ENCODE measurements around the gene KLHL22.
"Not testable (repeated sequence)": the region's sequence is repeated elsewhere in the genome, so short reads cannot be mapped to it uniquely, and the experiment has no call there.

Gene KLHL22

DNA sequence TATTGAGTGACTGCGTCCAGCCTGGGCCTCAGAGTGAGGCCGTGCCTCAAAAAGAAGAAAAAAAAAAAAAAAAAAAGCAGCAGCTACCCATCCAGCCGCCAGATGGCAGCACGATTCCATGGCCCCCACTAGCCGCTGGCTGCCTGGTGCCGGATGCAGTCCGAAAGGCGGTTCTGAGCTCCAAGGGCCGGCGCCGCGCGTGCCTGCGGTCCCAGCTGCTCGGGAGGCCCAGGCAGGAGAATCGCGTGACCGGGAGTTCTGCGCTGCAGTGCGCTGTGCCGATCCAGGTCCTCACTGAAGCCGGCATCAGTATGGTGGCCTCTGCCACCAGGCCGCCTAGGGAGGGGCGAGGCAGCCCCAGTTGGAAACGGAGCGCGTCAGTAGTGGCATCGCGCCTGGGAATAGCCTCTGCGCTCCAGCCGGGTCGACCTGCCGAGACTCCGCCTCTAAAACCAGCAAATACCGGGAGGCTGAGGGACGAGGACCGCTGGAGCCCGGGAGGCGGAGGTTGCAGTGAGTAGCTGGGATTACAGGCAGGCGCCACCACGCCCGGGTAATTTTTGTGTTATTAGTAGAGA, 77.3 kb downstream of the KLHL22 start:
- peak; percentile 62 for ATAC-seq
- TF ChIP-seq, protein P1, sequence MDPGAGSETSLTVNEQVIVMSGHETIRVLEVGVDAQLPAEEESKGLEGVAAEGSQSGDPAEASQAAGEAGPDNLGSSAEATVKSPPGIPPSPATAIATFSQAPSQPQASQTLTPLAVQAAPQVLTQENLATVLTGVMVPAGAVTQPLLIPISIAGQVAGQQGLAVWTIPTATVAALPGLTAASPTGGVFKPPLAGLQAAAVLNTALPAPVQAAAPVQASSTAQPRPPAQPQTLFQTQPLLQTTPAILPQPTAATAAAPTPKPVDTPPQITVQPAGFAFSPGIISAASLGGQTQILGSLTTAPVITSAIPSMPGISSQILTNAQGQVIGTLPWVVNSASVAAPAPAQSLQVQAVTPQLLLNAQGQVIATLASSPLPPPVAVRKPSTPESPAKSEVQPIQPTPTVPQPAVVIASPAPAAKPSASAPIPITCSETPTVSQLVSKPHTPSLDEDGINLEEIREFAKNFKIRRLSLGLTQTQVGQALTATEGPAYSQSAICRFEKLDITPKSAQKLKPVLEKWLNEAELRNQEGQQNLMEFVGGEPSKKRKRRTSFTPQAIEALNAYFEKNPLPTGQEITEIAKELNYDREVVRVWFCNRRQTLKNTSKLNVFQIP (CRISPR knock-in tag; IDR thresholded peaks at IDR 0.05; ENCODE audit: borderline replicate concordance, low read depth), result no peak
- TF ChIP-seq PPARA (CRISPR knock-in tag; IDR thresholded peaks at IDR 0.05; ENCODE audit: borderline replicate concordance), result 0 out of 2 replicates have a peak, but pooled peaks have one; percentile 58

DNA sequence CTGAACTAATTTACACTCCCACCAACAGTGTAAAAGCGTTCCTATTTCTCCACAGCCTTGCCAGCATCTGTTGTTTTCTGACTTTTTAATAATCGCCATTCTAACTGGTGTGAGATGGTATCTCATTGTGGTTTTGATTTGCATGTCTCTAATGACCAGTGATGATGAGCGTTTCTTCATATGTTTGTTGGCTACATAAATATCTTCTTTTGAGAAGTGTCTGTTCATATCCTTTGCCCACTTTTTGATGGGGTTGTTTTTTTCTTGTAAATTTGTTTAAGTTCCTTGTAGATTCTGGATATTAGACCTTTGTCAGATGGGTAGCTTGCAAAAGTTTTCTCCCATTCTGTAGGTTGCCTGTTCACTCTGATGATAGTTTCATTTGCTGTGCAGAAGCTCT, 79.9 kb downstream of the KLHL22 start:
- not testable (repeated sequence) for ATAC-seq

DNA sequence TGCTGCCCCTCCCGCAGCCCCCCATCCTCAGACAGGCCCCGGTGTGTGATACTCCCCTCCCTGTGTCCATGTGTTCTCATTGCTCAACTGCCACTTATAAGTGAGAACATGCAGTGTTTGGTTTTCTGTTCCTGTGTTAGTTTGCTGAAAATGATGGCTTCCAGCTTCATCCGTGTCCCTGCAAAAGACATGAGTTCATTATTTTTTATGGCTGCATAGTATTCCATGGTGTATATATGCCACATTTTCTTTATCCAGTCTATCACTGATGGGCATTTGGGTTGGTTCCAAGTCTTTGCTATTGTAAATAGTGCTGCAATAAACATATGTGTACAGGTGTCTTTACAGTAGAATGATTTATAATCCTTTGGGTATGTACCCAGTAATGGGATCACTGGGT, 80.4 kb downstream of the KLHL22 start:
- ATAC-seq, result not testable (repeated sequence)

DNA sequence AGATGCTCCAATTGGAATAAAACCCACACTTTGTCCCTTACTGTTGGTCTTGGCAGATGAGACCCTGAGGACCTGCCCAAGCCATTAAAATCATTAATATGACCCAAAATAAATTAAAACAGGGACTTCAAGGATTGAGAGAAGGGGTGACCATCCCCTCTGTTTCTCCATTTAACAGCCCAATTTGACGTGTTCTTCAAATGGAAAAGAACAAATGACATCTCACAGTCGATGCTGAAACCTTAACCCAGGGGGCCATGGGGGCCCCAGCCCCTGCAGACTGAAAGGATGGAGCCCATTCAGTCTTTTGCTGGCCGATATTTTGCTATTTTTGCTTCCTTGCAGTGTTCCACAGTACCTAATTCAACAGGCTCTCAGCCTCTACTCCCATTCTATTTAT, 81.1 kb downstream of the KLHL22 start:
- ATAC-seq, result no peak
- TF ChIP-seq OSR1 (CRISPR knock-in tag; IDR thresholded peaks at IDR 0.05) (no peak), ZFP30 (CRISPR knock-in tag; IDR thresholded peaks at IDR 0.05) (no peak), ZFP3 (CRISPR knock-in tag; IDR thresholded peaks at IDR 0.05) (no peak), ZNF565 (CRISPR knock-in tag; conservative IDR thresholded peaks at IDR 0.05; ENCODE audit: low read depth) (no peak), ZNF8 (CRISPR knock-in tag; IDR thresholded peaks at IDR 0.05) (no peak), RARB (CRISPR knock-in tag; IDR thresholded peaks at IDR 0.05) (no peak), BACH2 (CRISPR knock-in tag; IDR thresholded peaks at IDR 0.05; ENCODE audit: borderline replicate concordance) (no peak), ESRRG (CRISPR knock-in tag; IDR thresholded peaks at IDR 0.05) (no peak), ARNTL (CRISPR knock-in tag; IDR thresholded peaks at IDR 0.05; ENCODE audit: borderline replicate concordance, low read depth) (no peak), PPARA (CRISPR knock-in tag; IDR thresholded peaks at IDR 0.05; ENCODE audit: borderline replicate concordance) (no peak), GLIS3 (CRISPR knock-in tag; IDR thresholded peaks at IDR 0.05) (no peak), CSDC2 (CRISPR knock-in tag; IDR thresholded peaks at IDR 0.05) (no peak), ZC3H10 (CRISPR knock-in tag; IDR thresholded peaks at IDR 0.05) (no peak)
- TF ChIP-seq, protein P2, sequence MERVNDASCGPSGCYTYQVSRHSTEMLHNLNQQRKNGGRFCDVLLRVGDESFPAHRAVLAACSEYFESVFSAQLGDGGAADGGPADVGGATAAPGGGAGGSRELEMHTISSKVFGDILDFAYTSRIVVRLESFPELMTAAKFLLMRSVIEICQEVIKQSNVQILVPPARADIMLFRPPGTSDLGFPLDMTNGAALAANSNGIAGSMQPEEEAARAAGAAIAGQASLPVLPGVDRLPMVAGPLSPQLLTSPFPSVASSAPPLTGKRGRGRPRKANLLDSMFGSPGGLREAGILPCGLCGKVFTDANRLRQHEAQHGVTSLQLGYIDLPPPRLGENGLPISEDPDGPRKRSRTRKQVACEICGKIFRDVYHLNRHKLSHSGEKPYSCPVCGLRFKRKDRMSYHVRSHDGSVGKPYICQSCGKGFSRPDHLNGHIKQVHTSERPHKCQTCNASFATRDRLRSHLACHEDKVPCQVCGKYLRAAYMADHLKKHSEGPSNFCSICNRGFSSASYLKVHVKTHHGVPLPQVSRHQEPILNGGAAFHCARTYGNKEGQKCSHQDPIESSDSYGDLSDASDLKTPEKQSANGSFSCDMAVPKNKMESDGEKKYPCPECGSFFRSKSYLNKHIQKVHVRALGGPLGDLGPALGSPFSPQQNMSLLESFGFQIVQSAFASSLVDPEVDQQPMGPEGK (CRISPR knock-in tag; IDR thresholded peaks at IDR 0.05; ENCODE audit: borderline replicate concordance), result no peak
- TF ChIP-seq, protein P3, sequence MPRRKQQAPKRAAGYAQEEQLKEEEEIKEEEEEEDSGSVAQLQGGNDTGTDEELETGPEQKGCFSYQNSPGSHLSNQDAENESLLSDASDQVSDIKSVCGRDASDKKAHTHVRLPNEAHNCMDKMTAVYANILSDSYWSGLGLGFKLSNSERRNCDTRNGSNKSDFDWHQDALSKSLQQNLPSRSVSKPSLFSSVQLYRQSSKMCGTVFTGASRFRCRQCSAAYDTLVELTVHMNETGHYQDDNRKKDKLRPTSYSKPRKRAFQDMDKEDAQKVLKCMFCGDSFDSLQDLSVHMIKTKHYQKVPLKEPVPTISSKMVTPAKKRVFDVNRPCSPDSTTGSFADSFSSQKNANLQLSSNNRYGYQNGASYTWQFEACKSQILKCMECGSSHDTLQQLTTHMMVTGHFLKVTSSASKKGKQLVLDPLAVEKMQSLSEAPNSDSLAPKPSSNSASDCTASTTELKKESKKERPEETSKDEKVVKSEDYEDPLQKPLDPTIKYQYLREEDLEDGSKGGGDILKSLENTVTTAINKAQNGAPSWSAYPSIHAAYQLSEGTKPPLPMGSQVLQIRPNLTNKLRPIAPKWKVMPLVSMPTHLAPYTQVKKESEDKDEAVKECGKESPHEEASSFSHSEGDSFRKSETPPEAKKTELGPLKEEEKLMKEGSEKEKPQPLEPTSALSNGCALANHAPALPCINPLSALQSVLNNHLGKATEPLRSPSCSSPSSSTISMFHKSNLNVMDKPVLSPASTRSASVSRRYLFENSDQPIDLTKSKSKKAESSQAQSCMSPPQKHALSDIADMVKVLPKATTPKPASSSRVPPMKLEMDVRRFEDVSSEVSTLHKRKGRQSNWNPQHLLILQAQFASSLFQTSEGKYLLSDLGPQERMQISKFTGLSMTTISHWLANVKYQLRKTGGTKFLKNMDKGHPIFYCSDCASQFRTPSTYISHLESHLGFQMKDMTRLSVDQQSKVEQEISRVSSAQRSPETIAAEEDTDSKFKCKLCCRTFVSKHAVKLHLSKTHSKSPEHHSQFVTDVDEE (CRISPR knock-in tag; IDR thresholded peaks at IDR 0.05), result no peak
- TF ChIP-seq, protein P4, sequence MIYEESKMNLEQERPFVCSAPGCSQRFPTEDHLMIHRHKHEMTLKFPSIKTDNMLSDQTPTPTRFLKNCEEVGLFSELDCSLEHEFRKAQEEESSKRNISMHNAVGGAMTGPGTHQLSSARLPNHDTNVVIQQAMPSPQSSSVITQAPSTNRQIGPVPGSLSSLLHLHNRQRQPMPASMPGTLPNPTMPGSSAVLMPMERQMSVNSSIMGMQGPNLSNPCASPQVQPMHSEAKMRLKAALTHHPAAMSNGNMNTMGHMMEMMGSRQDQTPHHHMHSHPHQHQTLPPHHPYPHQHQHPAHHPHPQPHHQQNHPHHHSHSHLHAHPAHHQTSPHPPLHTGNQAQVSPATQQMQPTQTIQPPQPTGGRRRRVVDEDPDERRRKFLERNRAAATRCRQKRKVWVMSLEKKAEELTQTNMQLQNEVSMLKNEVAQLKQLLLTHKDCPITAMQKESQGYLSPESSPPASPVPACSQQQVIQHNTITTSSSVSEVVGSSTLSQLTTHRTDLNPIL (CRISPR knock-in tag; IDR thresholded peaks at IDR 0.05; ENCODE audit: low read depth), result no peak
- TF ChIP-seq, protein P5, sequence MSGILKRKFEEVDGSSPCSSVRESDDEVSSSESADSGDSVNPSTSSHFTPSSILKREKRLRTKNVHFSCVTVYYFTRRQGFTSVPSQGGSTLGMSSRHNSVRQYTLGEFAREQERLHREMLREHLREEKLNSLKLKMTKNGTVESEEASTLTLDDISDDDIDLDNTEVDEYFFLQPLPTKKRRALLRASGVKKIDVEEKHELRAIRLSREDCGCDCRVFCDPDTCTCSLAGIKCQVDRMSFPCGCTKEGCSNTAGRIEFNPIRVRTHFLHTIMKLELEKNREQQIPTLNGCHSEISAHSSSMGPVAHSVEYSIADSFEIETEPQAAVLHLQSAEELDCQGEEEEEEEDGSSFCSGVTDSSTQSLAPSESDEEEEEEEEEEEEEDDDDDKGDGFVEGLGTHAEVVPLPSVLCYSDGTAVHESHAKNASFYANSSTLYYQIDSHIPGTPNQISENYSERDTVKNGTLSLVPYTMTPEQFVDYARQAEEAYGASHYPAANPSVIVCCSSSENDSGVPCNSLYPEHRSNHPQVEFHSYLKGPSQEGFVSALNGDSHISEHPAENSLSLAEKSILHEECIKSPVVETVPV (CRISPR knock-in tag; IDR thresholded peaks at IDR 0.05), result no peak
- TF ChIP-seq, protein P1 (CRISPR knock-in tag; IDR thresholded peaks at IDR 0.05; ENCODE audit: borderline replicate concordance, low read depth), result no peak
